Stimulated activated effector memory CD8-positive, alpha-beta T cell treated with anti-CD3 and anti-CD28 coated beads, Interleukin-12 subunit alpha, Interleukin-12 subunit beta, amount 100 ng/mL, for 72 hours (primary cell): ENCODE measurements around the gene TPBG.
"Not testable (repeated sequence)": the region's sequence is repeated elsewhere in the genome, so short reads cannot be mapped to it uniquely, and the experiment has no call there.

Experiments used
- ATAC-seq: fragments of 150-1000 bp; cut with Tn5 transposase; 2 replicates; pipeline ENCODE4 v1.10.0; 2021
- DNase-seq, 2 donors: peaks; one replicate each; pipeline ENCODE4 v3.0.0; 2021 to 2022; ENCODE audit warnings: low spot score in 2 of 2
- H3K27ac Mint-ChIP-seq: one replicate; pipeline ENCODE4 v1.8.0; 2022; ENCODE audit warnings: mild to moderate bottlenecking, mixed read lengths
- H3K36me3 Mint-ChIP-seq: one replicate; pipeline ENCODE4 v1.8.0; 2022; ENCODE audit warnings: mild to moderate bottlenecking, mixed read lengths
- H3K4me1 Mint-ChIP-seq: one replicate; pipeline ENCODE4 v1.8.0; 2022; ENCODE audit warnings: mixed read lengths
- H3K4me3 Mint-ChIP-seq: one replicate; pipeline ENCODE4 v1.8.0; 2022; ENCODE audit warnings: mild to moderate bottlenecking, mixed read lengths
- H3K9me3 Mint-ChIP-seq: one replicate; pipeline ENCODE4 v1.8.0; 2022; ENCODE audit warnings: mixed read lengths

The TPBG gene

GRCh38 chr6:82365016-82365795 lies 1.6 kb downstream of the TPBG start:
- H3K27ac Mint-ChIP-seq: peak overlapping the region; percentile 68
- peak; percentile 60 for ATAC-seq
- H3K9me3 Mint-ChIP-seq: no peaks in the 10 kb centered on the region
- peaks cover 25% of the 10 kb centered on the region for H3K4me1 Mint-ChIP-seq
- peak overlapping the region; percentile 85 for H3K4me3 Mint-ChIP-seq
- peak; percentile 6 to 51 for DNase-seq
- no peaks in the 10 kb centered on the region for H3K36me3 Mint-ChIP-seq

GRCh38 chr6:82367704-82368103 lies 4.1 kb downstream of the TPBG start:
- DNase-seq: no peak
- Mint-ChIP-seq H3K27ac (no peak overlapping the region), H3K4me3 (no peak overlapping the region), H3K4me1 (peaks cover 25% of the 10 kb centered on the region), H3K36me3 (no peaks in the 10 kb centered on the region), H3K9me3 (no peaks in the 10 kb centered on the region)
- ATAC-seq: no peak

GRCh38 chr6:82370788-82371187 lies 7.2 kb downstream of the TPBG start:
- no peaks in the 10 kb centered on the region for H3K36me3 Mint-ChIP-seq
- peaks cover 1% of the 10 kb centered on the region for H3K9me3 Mint-ChIP-seq
- no peak overlapping the region for H3K27ac Mint-ChIP-seq
- peaks cover under 1% of the 10 kb centered on the region for H3K4me1 Mint-ChIP-seq
- no peak for ATAC-seq
- no peak for DNase-seq
- no peak overlapping the region for H3K4me3 Mint-ChIP-seq

GRCh38 chr6:82371799-82372546 lies 8.4 kb downstream of the TPBG start:
- DNase-seq (no peak), ATAC-seq (no peak)
- H3K27ac Mint-ChIP-seq: no peak overlapping the region
- H3K36me3 Mint-ChIP-seq: no peaks in the 10 kb centered on the region
- peaks cover 3% of the 10 kb centered on the region for H3K9me3 Mint-ChIP-seq
- no peak overlapping the region for H3K4me3 Mint-ChIP-seq
- H3K4me1 Mint-ChIP-seq: no peaks in the 10 kb centered on the region

GRCh38 chr6:82372656-82373055 lies 9.0 kb downstream of the TPBG start:
- DNase-seq (no peak), ATAC-seq (no peak)
- Mint-ChIP-seq H3K4me3 (no peak overlapping the region), H3K4me1 (no peaks in the 10 kb centered on the region), H3K36me3 (no peaks in the 10 kb centered on the region), H3K27ac (no peak overlapping the region), H3K9me3 (peaks cover 3% of the 10 kb centered on the region)

GRCh38 chr6:82374516-82374915 lies 10.9 kb downstream of the TPBG start:
- Mint-ChIP-seq H3K9me3 (peaks cover 3% of the 10 kb centered on the region), H3K4me1 (no peaks in the 10 kb centered on the region), H3K4me3 (no peak overlapping the region), H3K36me3 (no peaks in the 10 kb centered on the region), H3K27ac (no peak overlapping the region)
- ATAC-seq (no peak), DNase-seq (no peak)

GRCh38 chr6:82376636-82377035 lies 13.0 kb downstream of the TPBG start:
- peaks cover 3% of the 10 kb centered on the region for H3K9me3 Mint-ChIP-seq
- ATAC-seq: no peak

GRCh38 chr6:82380566-82381185 lies 17.1 kb downstream of the TPBG start:
- Mint-ChIP-seq H3K27ac (no peak overlapping the region), H3K4me1 (no peaks in the 10 kb centered on the region), H3K4me3 (no peak overlapping the region), H3K36me3 (no peaks in the 10 kb centered on the region), H3K9me3 (peaks cover 3% of the 10 kb centered on the region)
- no peak for DNase-seq
- ATAC-seq: no peak

More at GRCh38 chr6:82376636-82377035, 13.0 kb downstream of the TPBG start:
- no peak overlapping the region for H3K27ac Mint-ChIP-seq
- no peak overlapping the region for H3K4me3 Mint-ChIP-seq
- H3K4me1 Mint-ChIP-seq: no peaks in the 10 kb centered on the region
- no peak for DNase-seq
- no peaks in the 10 kb centered on the region for H3K36me3 Mint-ChIP-seq

GRCh38 chr6:82381278-82381677 lies 17.7 kb downstream of the TPBG start:
- H3K36me3 Mint-ChIP-seq: no peaks in the 10 kb centered on the region
- DNase-seq (no peak), ATAC-seq (no peak)
- H3K4me1 Mint-ChIP-seq: no peaks in the 10 kb centered on the region
- H3K27ac Mint-ChIP-seq: no peak overlapping the region
- H3K9me3 Mint-ChIP-seq: no peaks in the 10 kb centered on the region
- no peak overlapping the region for H3K4me3 Mint-ChIP-seq

GRCh38 chr6:82385102-82385501 lies 21.5 kb downstream of the TPBG start:
- ATAC-seq (no peak), DNase-seq (no peak)
- no peaks in the 10 kb centered on the region for H3K36me3 Mint-ChIP-seq
- no peak overlapping the region for H3K4me3 Mint-ChIP-seq
- no peak overlapping the region for H3K27ac Mint-ChIP-seq
- no peaks in the 10 kb centered on the region for H3K9me3 Mint-ChIP-seq
- H3K4me1 Mint-ChIP-seq: no peaks in the 10 kb centered on the region

GRCh38 chr6:82385546-82385945 lies 21.9 kb downstream of the TPBG start:
- H3K9me3 Mint-ChIP-seq: no peaks in the 10 kb centered on the region
- H3K4me3 Mint-ChIP-seq: no peak overlapping the region
- no peak overlapping the region for H3K27ac Mint-ChIP-seq
- DNase-seq (no peak), ATAC-seq (no peak)
- no peaks in the 10 kb centered on the region for H3K36me3 Mint-ChIP-seq
- H3K4me1 Mint-ChIP-seq: no peaks in the 10 kb centered on the region

GRCh38 chr6:82385961-82386360 lies 22.3 kb downstream of the TPBG start:
- no peak overlapping the region for H3K27ac Mint-ChIP-seq
- no peaks in the 10 kb centered on the region for H3K4me1 Mint-ChIP-seq
- ATAC-seq (no peak), DNase-seq (no peak)
- H3K9me3 Mint-ChIP-seq: no peaks in the 10 kb centered on the region
- no peak overlapping the region for H3K4me3 Mint-ChIP-seq
- H3K36me3 Mint-ChIP-seq: no peaks in the 10 kb centered on the region

GRCh38 chr6:82394770-82395169 lies 31.2 kb downstream of the TPBG start:
- not testable (repeated sequence) for H3K36me3 Mint-ChIP-seq, DNase-seq, ATAC-seq, H3K4me3 Mint-ChIP-seq, H3K4me1 Mint-ChIP-seq, H3K9me3 Mint-ChIP-seq, H3K27ac Mint-ChIP-seq

GRCh38 chr6:82396964-82397751 lies 33.5 kb downstream of the TPBG start:
- no peaks in the 10 kb centered on the region for H3K36me3 Mint-ChIP-seq
- no peak overlapping the region for H3K27ac Mint-ChIP-seq
- DNase-seq: no peak
- no peaks in the 10 kb centered on the region for H3K4me1 Mint-ChIP-seq
- no peaks in the 10 kb centered on the region for H3K9me3 Mint-ChIP-seq
- H3K4me3 Mint-ChIP-seq: no peak overlapping the region
- ATAC-seq: peak; percentile 28
